Measurements from ENCODE around the gene MAP4K4. TPM values are rescaled to one million over a fixed set of nuclear protein-coding genes. Genes with fewer than 3 reads are reported as not detected.

MAP4K4 gene
- polyA plus RNA-seq, 3 donors = 5.3 to 66.9 (median 8.7) TPM

- Histone ChIP-seq H3K4me3 (replicated peaks in 1 of 3; ENCODE audit: low read depth in 2 of 3, low read length in 3 of 3) (no peak overlapping the region), H3K27ac (ENCODE audit: low read depth in 1 of 2, low read length in 2 of 2) (peak overlapping the region in 1 of 2 donors; percentile 45), H2AFZ (ENCODE audit: insufficient read depth, low read depth, low read length, poor library complexity, severe bottlenecking) (no peak overlapping the region), H3K4me2 (replicated peaks; ENCODE audit: extremely low read depth, low read length, poor library complexity, severe bottlenecking) (no peak overlapping the region), H3K79me2 (ENCODE audit: insufficient read depth, low read length) (peaks cover 99% of the 10 kb centered on the region), H3K27me3 (ENCODE audit: control insufficient read depth in 2 of 2, insufficient read depth in 2 of 2, low read length in 2 of 2) (no peaks in the 10 kb centered on the region), H3K4me1 (ENCODE audit: control insufficient read depth in 1 of 2, insufficient read depth in 2 of 2, low read length in 2 of 2) (peaks cover 92 to 97% of the 10 kb centered on the region in 2 donors), H3K9me3 (replicated peaks in 1 of 2; ENCODE audit: control insufficient read depth in 1 of 2, insufficient read depth in 1 of 2, low read length in 2 of 2) (no peaks in the 10 kb centered on the region), H3K36me3 (replicated peaks in 1 of 2; ENCODE audit: control insufficient read depth in 1 of 2, insufficient read depth in 2 of 2, low read length in 2 of 2) (no peaks in the 10 kb centered on the region), H4K20me1 (ENCODE audit: insufficient read depth, low read length) (peaks cover 96% of the 10 kb centered on the region), H3K9ac (ENCODE audit: insufficient read depth, low read length, poor library complexity, severe bottlenecking) (no peak overlapping the region)
- DNase-seq = no peak
- H3K9me3 Mint-ChIP-seq = peaks cover 0 to 2% (median 0%) of the 10 kb centered on the region in 7 donors
- peak overlapping the region in 1 of 2 donors; percentile 51 for H3K4me3 Mint-ChIP-seq
- peaks cover 87% of the 10 kb centered on the region for H3K4me1 Mint-ChIP-seq
- intact Hi-C loops (cut with micrococcal nuclease) = loop anchor here (5.0 kb wide), 2 partner anchors 36 to 41 kb away; partner anchors contain the start of gene MAP4K4 (in 1 of the 2)
- H3K27ac Mint-ChIP-seq = peak overlapping the region in 3 of 7 donors; percentile 59 to 79 (median 73)
- no peaks in the 10 kb centered on the region for H3K27me3 Mint-ChIP-seq (ENCODE audit: low read depth in 3 of 3)
- peaks cover 6 to 7% of the 10 kb centered on the region in 2 donors for H3K36me3 Mint-ChIP-seq
- TF ChIP-seq CTCF (IDR thresholded peaks at IDR 0.05) = no peak
- WGBS (ENCODE audit: insufficient coverage) = no CpG with 5 or more reads among the region's 2 CpGs
These were observed 41.1 kb downstream of the MAP4K4 start for GRCh38 chr2:101738649-101739048.

GRCh38 chr2:101740555-101740964, 43.1 kb downstream of the MAP4K4 start:
- Histone ChIP-seq H3K4me1 (ENCODE audit: control insufficient read depth in 1 of 2, insufficient read depth in 2 of 2, low read length in 2 of 2) (peaks cover 77 to 88% of the 10 kb centered on the region in 2 donors), H3K27me3 (ENCODE audit: control insufficient read depth in 2 of 2, insufficient read depth in 2 of 2, low read length in 2 of 2) (no peaks in the 10 kb centered on the region), H3K9ac (ENCODE audit: insufficient read depth, low read length, poor library complexity, severe bottlenecking) (no peak overlapping the region), H3K36me3 (replicated peaks in 1 of 2; ENCODE audit: control insufficient read depth in 1 of 2, insufficient read depth in 2 of 2, low read length in 2 of 2) (no peaks in the 10 kb centered on the region), H3K79me2 (ENCODE audit: insufficient read depth, low read length) (peaks cover 99% of the 10 kb centered on the region), H3K27ac (ENCODE audit: low read depth in 1 of 2, low read length in 2 of 2) (peak overlapping the region in 1 of 2 donors; percentile 74), H3K4me3 (replicated peaks in 1 of 3; ENCODE audit: low read depth in 2 of 3, low read length in 3 of 3) (peak overlapping the region in 1 of 3 experiments; percentile 48), H3K9me3 (replicated peaks in 1 of 2; ENCODE audit: control insufficient read depth in 1 of 2, insufficient read depth in 1 of 2, low read length in 2 of 2) (no peaks in the 10 kb centered on the region), H4K20me1 (ENCODE audit: insufficient read depth, low read length) (peaks cover 95% of the 10 kb centered on the region), H2AFZ (ENCODE audit: insufficient read depth, low read depth, low read length, poor library complexity, severe bottlenecking) (no peak overlapping the region), H3K4me2 (replicated peaks; ENCODE audit: extremely low read depth, low read length, poor library complexity, severe bottlenecking) (peak overlapping the region; percentile 66)
- Mint-ChIP-seq H3K4me1 (peaks cover 86% of the 10 kb centered on the region), H3K27ac (peak overlapping the region; percentile 48 to 85 (median 83)), H3K4me3 (peak overlapping the region in 1 of 2 donors; percentile 55), H3K27me3 (ENCODE audit: low read depth in 3 of 3) (no peaks in the 10 kb centered on the region), H3K36me3 (peaks cover 12 to 14% of the 10 kb centered on the region in 2 donors), H3K9me3 (no peaks in the 10 kb centered on the region)
- DNase-seq = peak in 1 of 3 donors; percentile 42
- TF ChIP-seq CTCF (IDR thresholded peaks at IDR 0.05) = no peak
- WGBS (ENCODE audit: insufficient coverage) = no CpG with 5 or more reads among the region's 1 CpG
- intact Hi-C loops (cut with micrococcal nuclease) = no loop called here
